ENCODE data around the gene TBC1D4.

- no peak for TF ChIP-seq CTCF (IDR thresholded peaks at IDR 0.05)
- TF ChIP-seq POLR2A (IDR thresholded peaks at IDR 0.05) = no peak
- TF ChIP-seq EP300 (IDR thresholded peaks at IDR 0.05) = no peak
Measured at GRCh38 chr13:75400775-75401174, 81.2 kb downstream of the TBC1D4 start.
